Epithelial cell of prostate (primary cell): ENCODE results near the gene CCNY.

ENCODE experiments used
- DNase-seq: peaks from one replicate; pipeline ENCODE4 v3.0.0-alpha.2; 2011; ENCODE audit warnings: low read depth, low spot score
- H3K27ac ChIP-seq: fragments of 450-650 bp; 2 replicates; pipeline ENCODE4 v1.5.1; 2017; ENCODE audit warnings: mild to moderate bottlenecking

Gene CCNY

DNA sequence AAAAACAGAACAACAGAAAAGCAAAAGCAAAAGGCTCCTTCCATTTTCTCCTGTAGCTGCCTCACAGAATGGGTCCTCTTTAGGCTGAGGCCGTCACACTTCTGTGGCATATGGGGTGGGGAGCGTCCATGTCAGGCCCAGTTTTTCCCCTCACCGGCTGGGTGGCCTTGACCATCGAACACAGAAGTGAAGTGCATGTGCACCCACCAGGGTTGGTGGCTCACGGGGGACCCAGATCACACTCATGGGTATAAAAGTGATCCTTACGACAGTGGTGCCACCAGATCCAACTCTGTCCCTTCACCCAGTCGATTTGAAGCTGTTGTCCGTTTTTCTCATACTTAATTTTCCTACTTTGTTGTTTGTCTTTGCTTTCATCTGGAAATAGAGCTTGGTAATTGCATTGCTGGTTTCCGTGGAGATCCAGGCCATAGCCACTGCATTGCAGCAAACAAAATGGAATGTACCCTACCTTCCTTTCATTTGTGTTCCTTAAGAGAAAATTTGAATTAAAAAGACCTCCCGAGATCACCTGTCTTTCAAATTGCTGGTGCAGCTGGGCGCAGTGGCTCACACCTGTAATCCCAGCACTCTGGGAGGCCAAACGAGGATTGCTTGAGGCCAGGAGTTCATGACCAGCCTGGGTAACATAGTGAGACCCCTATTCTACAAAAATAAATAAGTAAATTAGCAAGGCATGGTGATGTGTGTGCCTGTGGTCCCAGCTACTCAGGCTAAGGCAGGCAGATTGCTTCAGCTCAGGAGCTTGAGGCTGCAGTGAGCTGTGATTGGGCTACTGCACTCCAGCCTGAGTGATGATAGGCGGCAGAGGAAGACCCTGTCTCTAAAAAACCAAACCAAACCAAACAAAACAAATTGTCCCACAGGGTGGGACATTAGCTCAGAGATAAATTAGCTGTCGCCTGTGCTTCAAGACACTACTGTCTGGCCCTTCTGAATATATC, 258.1 kb downstream of the CCNY start:
- no peak for DNase-seq
- no peak overlapping the region for H3K27ac ChIP-seq

DNA sequence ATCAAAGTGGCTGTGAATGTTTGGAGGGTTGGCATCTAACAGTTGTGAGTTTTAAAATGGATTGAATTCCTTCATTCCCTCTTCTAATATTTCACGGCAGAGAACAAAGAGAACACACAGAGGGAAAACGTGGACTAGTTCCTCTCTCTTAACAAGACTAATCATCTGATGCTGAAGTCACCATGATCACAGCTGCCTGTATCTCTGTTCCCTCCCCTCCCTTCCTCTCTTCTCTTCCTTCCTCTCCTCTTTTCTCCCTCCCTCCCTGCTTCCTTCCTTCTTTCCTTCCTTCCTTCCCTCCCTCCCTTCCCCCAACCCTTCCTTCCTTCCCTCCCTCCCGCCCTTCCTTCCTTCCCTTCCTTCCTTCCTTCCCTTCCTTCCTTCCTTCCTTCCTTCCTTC, 258.8 kb downstream of the CCNY start:
- DNase-seq: no peak
- no peak overlapping the region for H3K27ac ChIP-seq

DNA sequence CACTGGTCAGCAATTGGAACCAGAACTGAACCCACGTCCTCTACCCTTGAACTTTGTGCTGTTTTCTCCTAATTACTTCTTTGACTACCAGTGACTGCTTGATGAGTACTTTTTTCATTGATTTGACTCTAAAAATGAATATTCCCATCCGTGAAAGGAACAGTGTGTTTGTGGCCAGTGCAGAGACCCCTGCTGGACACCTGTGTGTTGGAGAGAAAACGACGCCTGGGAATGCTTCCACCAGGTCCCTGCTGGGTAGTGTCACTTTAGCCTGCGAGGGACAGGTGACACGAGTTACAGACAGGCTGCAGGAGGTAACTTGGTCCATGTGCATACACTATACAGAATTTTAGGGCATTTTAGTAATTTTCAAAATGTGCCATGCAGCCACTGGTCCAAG, 262.1 kb downstream of the CCNY start:
- no peak overlapping the region for H3K27ac ChIP-seq
- DNase-seq: no peak

DNA sequence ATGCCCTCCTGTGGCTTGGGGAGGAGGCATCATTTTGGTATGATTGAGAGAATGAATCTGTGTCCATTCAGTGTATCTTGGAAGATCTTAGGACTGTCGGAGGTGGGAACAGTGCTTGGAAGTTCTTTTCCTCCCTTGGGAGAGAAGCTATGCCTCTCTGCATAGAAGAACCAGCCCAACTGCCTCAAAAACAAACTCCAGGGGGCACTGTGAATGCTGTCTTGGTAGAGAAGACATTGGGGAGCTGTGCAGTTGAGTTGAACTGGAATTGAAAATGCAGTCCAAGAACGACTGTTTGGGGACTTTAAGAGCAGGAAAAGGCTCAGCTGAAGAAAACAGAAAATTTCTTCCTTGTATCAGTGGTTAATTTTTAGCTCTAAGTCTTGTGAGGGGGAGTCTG, 263.9 kb downstream of the CCNY start:
- no peak for DNase-seq
- no peak overlapping the region for H3K27ac ChIP-seq

DNA sequence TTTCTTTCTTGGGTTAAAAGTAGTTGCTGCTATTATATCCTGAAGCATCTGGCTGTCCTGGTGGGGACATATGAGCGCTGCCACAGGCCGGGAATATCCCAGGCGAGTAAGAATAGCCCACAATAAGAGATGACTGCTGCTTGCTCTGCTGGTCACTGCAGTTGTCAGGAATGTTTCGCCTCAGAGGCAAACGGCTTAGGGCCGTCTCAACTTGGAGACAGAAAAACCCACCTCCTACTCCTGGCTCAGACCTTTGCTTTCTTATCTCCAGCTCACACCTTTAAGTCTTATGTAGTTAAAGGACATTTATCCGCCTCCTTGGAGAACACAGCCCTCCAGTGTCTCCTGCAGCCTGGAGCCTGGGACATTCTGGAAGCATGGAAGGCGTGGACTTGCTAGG, 268.9 kb downstream of the CCNY start, which contains the start of gene GJD4:
Gene GJD4 (plus strand): TSS at position 151 of the 400 bp plus-strand sequence. CDS start 227 bp downstream, at position 378.
- no peak for DNase-seq
- H3K27ac ChIP-seq: no peak within 1 kb of the TSS

DNA sequence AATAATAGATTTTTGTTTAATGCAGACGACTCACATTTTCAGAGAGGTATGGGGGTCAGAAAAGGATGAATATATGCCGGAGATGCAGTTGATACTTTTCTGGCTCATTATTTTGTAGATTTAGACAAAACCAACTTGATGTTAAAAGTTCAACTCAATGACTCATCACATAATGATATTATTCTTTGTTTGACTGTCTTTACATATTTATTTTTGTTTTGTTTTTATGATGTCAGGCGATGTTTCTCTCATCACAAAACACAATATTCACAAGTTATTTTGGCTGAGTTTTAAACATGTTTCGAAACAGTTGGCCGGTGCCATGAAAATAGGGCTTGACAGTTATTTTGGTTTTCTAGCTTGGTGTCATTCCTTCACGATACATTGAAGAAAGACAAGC, 270.1 kb downstream of the CCNY start:
- no peak for DNase-seq
- no peak overlapping the region for H3K27ac ChIP-seq

DNA sequence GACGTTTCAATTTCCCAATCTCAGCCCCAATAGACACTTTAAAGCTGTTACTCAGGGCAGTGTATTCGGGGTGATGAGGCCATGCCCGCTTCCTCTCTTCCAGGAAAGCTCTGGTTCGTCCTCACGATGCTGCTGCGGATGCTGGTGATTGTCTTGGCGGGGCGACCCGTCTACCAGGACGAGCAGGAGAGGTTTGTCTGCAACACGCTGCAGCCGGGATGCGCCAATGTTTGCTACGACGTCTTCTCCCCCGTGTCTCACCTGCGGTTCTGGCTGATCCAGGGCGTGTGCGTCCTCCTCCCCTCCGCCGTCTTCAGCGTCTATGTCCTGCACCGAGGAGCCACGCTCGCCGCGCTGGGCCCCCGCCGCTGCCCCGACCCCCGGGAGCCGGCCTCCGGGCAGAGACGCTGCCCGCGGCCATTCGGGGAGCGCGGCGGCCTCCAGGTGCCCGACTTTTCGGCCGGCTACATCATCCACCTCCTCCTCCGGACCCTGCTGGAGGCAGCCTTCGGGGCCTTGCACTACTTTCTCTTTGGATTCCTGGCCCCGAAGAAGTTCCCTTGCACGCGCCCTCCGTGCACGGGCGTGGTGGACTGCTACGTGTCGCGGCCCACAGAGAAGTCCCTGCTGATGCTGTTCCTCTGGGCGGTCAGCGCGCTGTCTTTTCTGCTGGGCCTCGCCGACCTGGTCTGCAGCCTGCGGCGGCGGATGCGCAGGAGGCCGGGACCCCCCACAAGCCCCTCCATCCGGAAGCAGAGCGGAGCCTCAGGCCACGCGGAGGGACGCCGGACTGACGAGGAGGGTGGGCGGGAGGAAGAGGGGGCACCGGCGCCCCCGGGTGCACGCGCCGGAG, 271.4 kb downstream of the CCNY start:
- H3K27ac ChIP-seq: no peak overlapping the region
- no peak for DNase-seq

DNA sequence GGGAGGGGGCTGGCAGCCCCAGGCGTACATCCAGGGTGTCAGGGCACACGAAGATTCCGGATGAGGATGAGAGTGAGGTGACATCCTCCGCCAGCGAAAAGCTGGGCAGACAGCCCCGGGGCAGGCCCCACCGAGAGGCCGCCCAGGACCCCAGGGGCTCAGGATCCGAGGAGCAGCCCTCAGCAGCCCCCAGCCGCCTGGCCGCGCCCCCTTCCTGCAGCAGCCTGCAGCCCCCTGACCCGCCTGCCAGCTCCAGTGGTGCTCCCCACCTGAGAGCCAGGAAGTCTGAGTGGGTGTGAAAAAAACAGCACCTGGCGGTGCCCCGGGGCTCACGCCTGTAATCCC, 272.0 kb downstream of the CCNY start:
- DNase-seq: no peak
- H3K27ac ChIP-seq: no peak overlapping the region

DNA sequence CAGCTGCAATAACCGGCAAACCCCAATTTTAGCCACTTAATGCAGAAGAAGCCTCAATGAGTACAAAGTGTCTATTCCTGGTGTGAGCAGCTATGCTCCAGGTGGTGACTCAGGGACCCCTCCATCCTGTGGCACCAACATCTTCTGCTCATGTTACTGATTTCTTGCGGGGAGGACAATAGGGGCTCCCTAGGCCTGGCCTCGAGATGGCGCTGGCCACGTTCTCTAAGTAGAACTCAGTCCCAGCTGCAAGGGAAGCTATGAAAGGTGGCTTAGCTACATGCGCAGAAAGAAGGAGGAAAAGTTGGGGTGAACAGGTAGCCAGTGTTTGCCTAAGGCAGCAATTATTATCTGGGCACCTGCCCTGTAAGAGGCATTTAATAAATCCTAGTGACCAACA, 275.4 kb downstream of the CCNY start:
- no peak for DNase-seq
- no peak overlapping the region for H3K27ac ChIP-seq

DNA sequence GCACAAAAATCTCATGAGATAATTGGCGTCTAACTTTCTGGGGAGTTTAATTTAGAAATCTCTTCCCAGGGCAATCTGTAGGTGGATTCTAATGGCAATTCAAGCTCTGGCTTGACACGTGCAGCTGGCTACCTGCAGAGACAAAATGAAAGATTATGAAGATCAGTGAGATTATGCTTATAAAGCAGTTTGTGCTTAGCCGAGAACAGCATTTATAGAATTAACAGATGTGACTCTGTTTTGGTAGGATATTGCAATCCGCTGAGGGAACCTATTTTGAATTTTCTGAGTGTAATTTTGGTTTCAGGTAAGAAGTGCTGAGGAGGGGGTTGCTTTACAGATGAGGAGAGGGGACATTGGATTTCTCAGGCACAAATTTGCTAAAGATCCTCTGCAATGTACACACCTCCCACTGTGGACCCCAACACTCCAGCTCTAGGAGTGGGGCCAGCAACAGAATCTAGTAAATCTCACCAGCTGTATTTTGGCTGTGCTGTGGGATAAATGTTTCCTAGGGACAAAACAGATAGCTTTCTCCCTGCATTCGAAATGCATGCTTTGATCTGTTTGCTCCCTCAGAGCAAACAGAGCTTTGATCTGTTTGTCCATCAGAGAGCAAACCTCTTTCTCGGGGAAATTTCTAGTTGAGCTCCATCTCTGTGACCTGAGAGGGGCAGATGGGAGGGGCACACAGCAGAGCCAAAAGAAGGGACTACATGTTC, 276.2 kb downstream of the CCNY start:
- no peak overlapping the region for H3K27ac ChIP-seq
- DNase-seq: no peak

DNA sequence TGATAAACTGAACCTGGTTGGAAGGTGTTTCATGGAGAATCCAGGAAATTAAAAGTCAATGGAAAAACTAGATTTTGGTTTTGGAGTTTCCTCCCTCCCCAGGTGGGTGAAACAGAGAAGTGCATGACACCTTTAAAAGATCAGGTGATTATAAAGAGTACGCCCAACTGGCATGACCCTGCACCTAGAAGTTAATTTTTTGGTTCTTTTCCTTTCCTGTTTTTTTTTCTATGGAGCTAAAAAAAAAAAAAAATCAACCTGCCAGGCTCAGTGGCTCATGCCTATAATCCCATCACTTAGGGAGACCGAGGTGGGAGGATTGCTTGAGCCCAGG, 276.8 kb downstream of the CCNY start:
- no peak overlapping the region for H3K27ac ChIP-seq
- no peak for DNase-seq

DNA sequence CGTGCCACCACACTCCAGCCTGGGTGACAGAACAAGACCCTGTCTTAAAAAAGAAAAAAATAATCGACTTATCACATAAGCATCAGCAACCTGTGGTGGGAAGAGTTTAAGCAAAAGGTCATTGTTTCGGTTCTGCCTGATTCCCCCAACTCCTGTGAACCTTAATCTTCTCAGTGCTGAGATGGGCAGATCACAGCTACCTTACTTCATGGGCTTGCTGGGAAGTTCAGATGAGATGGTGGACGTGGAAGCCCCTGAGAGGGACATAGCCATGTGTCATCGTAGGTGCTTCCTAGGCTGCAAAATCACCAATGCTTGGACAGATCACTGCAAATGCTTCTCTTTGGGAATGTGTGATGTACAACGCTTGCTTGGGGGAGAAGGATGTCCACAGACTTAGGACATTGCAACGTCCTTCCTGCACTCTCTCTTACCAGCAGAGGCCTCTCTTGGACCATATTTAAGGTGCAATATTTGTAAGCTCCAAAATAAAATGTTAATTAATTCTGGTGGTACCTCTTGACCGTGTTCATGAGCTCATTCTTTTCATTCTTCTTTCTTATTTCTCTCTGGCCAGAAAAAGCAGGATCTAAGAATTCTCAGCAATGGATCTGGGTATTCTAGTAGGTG, 277.4 kb downstream of the CCNY start:
- H3K27ac ChIP-seq: no peak overlapping the region
- DNase-seq: no peak

DNA sequence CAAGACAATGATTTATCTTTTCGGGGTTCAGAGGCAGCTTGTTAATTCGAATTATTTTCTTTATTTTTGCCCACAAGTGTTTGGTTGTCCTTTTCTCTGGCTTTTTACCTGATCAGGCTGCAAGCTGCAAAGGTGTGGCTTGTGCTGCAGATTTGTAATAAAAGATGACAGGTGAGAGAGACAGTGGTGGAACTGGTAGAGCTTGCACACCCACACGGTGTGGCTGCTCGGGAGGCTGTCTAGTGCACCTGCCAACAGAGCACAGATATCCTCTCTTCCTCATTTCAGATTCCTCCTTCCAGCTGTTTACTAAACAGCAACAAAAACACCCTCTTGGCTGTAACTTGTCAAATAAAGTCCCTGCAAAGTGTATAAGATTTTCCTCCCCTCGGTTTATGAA, 278.0 kb downstream of the CCNY start:
- no peak overlapping the region for H3K27ac ChIP-seq
- no peak for DNase-seq
